SK-N-SH treated with all-trans-retinoic acid at 6 μM for 48 hours (cell line): ENCODE results near the gene CIBAR2.

ENCODE experiments used
- CSDC2 ChIP-seq: fragments of 250-450 bp; sonication (Bioruptor Pico); IDR thresholded peaks from 2 replicates; pipeline ENCODE4 v1.5.0; 2020; ENCODE audit warnings: mild to moderate bottlenecking, moderate library complexity
- SNAI2 ChIP-seq: fragments of 250-450 bp; sonication (Bioruptor Pico); IDR thresholded peaks from 2 replicates; pipeline ENCODE4 v1.5.0; 2020; ENCODE audit warnings: mild to moderate bottlenecking, moderate library complexity
- TOX ChIP-seq: fragments of 250-450 bp; sonication (Bioruptor Pico); IDR thresholded peaks from 2 replicates; pipeline ENCODE4 v1.8.0; 2021; ENCODE audit warnings: mild to moderate bottlenecking, moderate library complexity, borderline replicate concordance
- ZFP3 ChIP-seq: fragments of 250-450 bp; sonication (Bioruptor Pico); IDR thresholded peaks from 2 replicates; pipeline ENCODE4 v1.5.0; 2020; ENCODE audit warnings: mild to moderate bottlenecking, moderate library complexity
- ZNF70 ChIP-seq: fragments of 450-650 bp; formaldehyde crosslinking; IDR thresholded peaks from 2 replicates; pipeline ENCODE4 v1.5.0; 2020; ENCODE audit warnings: mild to moderate bottlenecking, moderate library complexity
- ZNF8 ChIP-seq: fragments of 450-650 bp; formaldehyde crosslinking; IDR thresholded peaks from 2 replicates; pipeline ENCODE4 v1.5.0; 2020; ENCODE audit warnings: mild to moderate bottlenecking, moderate library complexity
- TF ChIP-seq, protein P1 (sequence below): fragments of 250-450 bp; sonication (Bioruptor Pico); IDR thresholded peaks from 2 replicates; pipeline ENCODE4 v1.5.1; 2020; ENCODE audit warnings: low read depth, mild to moderate bottlenecking, moderate library complexity

DNA sequence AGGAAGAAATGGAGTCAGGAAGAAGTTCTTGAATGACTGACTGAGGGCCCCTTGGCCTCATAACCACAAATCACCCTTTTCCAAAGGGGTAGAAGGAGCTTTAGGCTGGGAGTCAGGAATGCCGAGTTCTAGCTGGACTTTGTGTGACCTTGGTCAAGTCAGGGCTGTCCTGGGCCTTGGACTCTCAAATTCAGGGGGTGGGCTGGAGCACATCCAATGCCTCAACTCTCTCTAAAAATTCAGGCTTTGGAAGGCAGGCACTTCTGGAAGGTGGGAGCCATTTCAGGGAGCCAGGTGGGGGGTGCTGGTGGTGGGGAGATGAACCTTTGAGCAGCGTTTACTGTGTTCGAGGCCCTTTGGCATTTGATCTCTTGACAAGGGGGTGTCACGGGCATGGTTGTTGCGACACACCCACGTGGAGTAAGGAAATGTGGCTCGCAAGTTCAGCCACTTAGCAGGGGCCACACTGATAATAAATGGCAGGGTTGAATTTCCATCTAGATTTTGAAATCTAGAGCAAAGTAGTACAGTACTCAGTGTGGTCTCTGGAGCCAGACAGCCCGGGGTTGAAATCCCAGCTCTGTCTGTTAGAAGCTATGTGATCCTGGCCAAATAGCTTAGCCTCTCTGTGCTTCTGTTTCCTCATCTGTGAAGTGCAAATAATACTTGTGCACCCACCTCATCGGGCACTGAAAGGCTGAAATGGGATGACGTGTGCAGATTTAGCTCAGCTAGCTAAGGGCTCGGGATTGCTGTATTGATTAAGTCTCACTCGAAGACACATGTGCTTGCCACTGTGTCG lies 47.1 kb upstream of the CIBAR2 start:
- no peak for TF ChIP-seq ZNF8 (CRISPR knock-in tag)
- TF ChIP-seq, protein P1, sequence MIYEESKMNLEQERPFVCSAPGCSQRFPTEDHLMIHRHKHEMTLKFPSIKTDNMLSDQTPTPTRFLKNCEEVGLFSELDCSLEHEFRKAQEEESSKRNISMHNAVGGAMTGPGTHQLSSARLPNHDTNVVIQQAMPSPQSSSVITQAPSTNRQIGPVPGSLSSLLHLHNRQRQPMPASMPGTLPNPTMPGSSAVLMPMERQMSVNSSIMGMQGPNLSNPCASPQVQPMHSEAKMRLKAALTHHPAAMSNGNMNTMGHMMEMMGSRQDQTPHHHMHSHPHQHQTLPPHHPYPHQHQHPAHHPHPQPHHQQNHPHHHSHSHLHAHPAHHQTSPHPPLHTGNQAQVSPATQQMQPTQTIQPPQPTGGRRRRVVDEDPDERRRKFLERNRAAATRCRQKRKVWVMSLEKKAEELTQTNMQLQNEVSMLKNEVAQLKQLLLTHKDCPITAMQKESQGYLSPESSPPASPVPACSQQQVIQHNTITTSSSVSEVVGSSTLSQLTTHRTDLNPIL (CRISPR knock-in tag), result no peak
- TF ChIP-seq ZFP3 (CRISPR knock-in tag), result no peak
- TF ChIP-seq CSDC2 (CRISPR knock-in tag), result no peak
- no peak for TF ChIP-seq SNAI2 (CRISPR knock-in tag)
- no peak for TF ChIP-seq ZNF70
- no peak for TF ChIP-seq TOX
